HEK293 (cell line): ENCODE data around the gene HES7.
A peak's percentile ranks its signal among the peaks of the same experiment; 100 is the strongest.

ENCODE experiments used
- BCL11A ChIP-seq: fragments of 450-650 bp; formaldehyde crosslinking; IDR thresholded peaks from 2 replicates; pipeline ENCODE4 v1.5.1; 2016; ENCODE audit warnings: low read depth, missing biosample characterization, missing genetic modification characterization
- FEZF1 ChIP-seq: fragments of 450-650 bp; formaldehyde crosslinking; IDR thresholded peaks from 2 replicates; pipeline ENCODE4 v1.5.1; 2016; ENCODE audit warnings: missing biosample characterization, missing genetic modification characterization
- GLIS1 ChIP-seq: fragments of 450-650 bp; formaldehyde crosslinking; IDR thresholded peaks from 2 replicates; pipeline ENCODE4 v1.5.1; 2016; ENCODE audit warnings: missing biosample characterization, missing genetic modification characterization
- KLF9 ChIP-seq: fragments of 450-650 bp; formaldehyde crosslinking; IDR thresholded peaks from 2 replicates; pipeline ENCODE4 v1.5.1; 2016; ENCODE audit warnings: missing biosample characterization, missing genetic modification characterization, low read depth
- SALL2 ChIP-seq: fragments of 450-650 bp; formaldehyde crosslinking; IDR thresholded peaks from 2 replicates; pipeline ENCODE4 v1.5.0; 2017; ENCODE audit warnings: missing biosample characterization, mild to moderate bottlenecking, missing genetic modification characterization, borderline replicate concordance
- SCRT1 ChIP-seq: fragments of 450-650 bp; formaldehyde crosslinking; IDR thresholded peaks from 2 replicates; pipeline ENCODE4 v1.5.1; 2016; ENCODE audit warnings: missing biosample characterization, missing genetic modification characterization, borderline replicate concordance
- SP3 ChIP-seq: fragments of 450-650 bp; formaldehyde crosslinking; IDR thresholded peaks from 2 replicates; pipeline ENCODE4 v1.5.1; 2016; ENCODE audit warnings: missing biosample characterization, missing genetic modification characterization
- ZBTB48 ChIP-seq: fragments of 450-650 bp; formaldehyde crosslinking; IDR thresholded peaks from 2 replicates; pipeline ENCODE4 v1.5.1; 2016; ENCODE audit warnings: missing biosample characterization, missing genetic modification characterization
- ZNF112 ChIP-seq: fragments of 450-650 bp; formaldehyde crosslinking; IDR thresholded peaks from 2 replicates; pipeline ENCODE4 v1.5.0; 2017; ENCODE audit warnings: missing biosample characterization, missing genetic modification characterization
- ZNF121 ChIP-seq: fragments of 450-650 bp; formaldehyde crosslinking; IDR thresholded peaks from 2 replicates; pipeline ENCODE4 v1.5.1; 2016; ENCODE audit warnings: missing biosample characterization, missing genetic modification characterization
- ZNF146 ChIP-seq: fragments of 450-650 bp; formaldehyde crosslinking; IDR thresholded peaks from 2 replicates; pipeline ENCODE4 v1.5.1; 2016; ENCODE audit warnings: missing biosample characterization, missing genetic modification characterization
- ZNF169 ChIP-seq: fragments of 450-650 bp; formaldehyde crosslinking; IDR thresholded peaks from 2 replicates; pipeline ENCODE4 v1.5.1; 2016; ENCODE audit warnings: missing biosample characterization, missing genetic modification characterization
- ZNF175 ChIP-seq: fragments of 450-650 bp; formaldehyde crosslinking; IDR thresholded peaks from 2 replicates; pipeline ENCODE4 v1.5.1; 2016; ENCODE audit warnings: missing biosample characterization, missing genetic modification characterization
- ZNF19 ChIP-seq: fragments of 450-650 bp; formaldehyde crosslinking; IDR thresholded peaks from 2 replicates; pipeline ENCODE4; 2016; ENCODE audit warnings: missing biosample characterization, missing genetic modification characterization, low read depth
- ZNF335 ChIP-seq: fragments of 450-650 bp; formaldehyde crosslinking; conservative IDR thresholded peaks from 2 replicates; pipeline ENCODE4 v1.5.1; 2016; ENCODE audit warnings: missing biosample characterization, missing genetic modification characterization
- ZNF391 ChIP-seq: fragments of 450-650 bp; formaldehyde crosslinking; IDR thresholded peaks from 2 replicates; pipeline ENCODE4 v1.5.1; 2016; ENCODE audit warnings: low read depth, missing biosample characterization, missing genetic modification characterization, borderline replicate concordance
- ZNF423 ChIP-seq: fragments of 450-650 bp; formaldehyde crosslinking; IDR thresholded peaks from 2 replicates; pipeline ENCODE4 v1.5.1; 2016; ENCODE audit warnings: missing biosample characterization, missing genetic modification characterization
- ZNF473 ChIP-seq: fragments of 450-650 bp; formaldehyde crosslinking; IDR thresholded peaks from 2 replicates; pipeline ENCODE4 v1.5.1; 2017; ENCODE audit warnings: missing biosample characterization, missing genetic modification characterization
- ZNF48 ChIP-seq: fragments of 450-650 bp; formaldehyde crosslinking; IDR thresholded peaks from 2 replicates; pipeline ENCODE4 v1.5.1; 2016; ENCODE audit warnings: missing biosample characterization, missing genetic modification characterization
- ZNF549 ChIP-seq: fragments of 450-650 bp; IDR thresholded peaks from 2 replicates; pipeline ENCODE4 v1.5.1; 2018; ENCODE audit warnings: missing biosample characterization, missing genetic modification characterization, mild to moderate bottlenecking, inconsistent platforms, moderate library complexity
- ZNF560 ChIP-seq: fragments of 450-650 bp; formaldehyde crosslinking; IDR thresholded peaks from 2 replicates; pipeline ENCODE4 v1.5.1; 2017; ENCODE audit warnings: missing biosample characterization, missing genetic modification characterization, borderline replicate concordance
- ZNF623 ChIP-seq: fragments of 450-650 bp; formaldehyde crosslinking; IDR thresholded peaks from 2 replicates; pipeline ENCODE4 v1.5.1; 2016; ENCODE audit warnings: missing biosample characterization, missing genetic modification characterization
- ZNF660 ChIP-seq: fragments of 450-650 bp; IDR thresholded peaks from 2 replicates; pipeline ENCODE4 v1.5.1; 2018; ENCODE audit warnings: missing biosample characterization, mild to moderate bottlenecking, missing genetic modification characterization
- ZNF76 ChIP-seq: fragments of 450-650 bp; formaldehyde crosslinking; IDR thresholded peaks from 2 replicates; pipeline ENCODE4; 2016; ENCODE audit warnings: low read depth, missing biosample characterization, missing genetic modification characterization, borderline replicate concordance
- ZNF777 ChIP-seq: fragments of 450-650 bp; formaldehyde crosslinking; IDR thresholded peaks from 2 replicates; pipeline ENCODE4 v1.5.1; 2017; ENCODE audit warnings: missing biosample characterization, missing genetic modification characterization, borderline replicate concordance
- ZNF843 ChIP-seq: fragments of 450-650 bp; formaldehyde crosslinking; IDR thresholded peaks from 2 replicates; pipeline ENCODE4 v1.5.1; 2016; ENCODE audit warnings: missing biosample characterization, missing genetic modification characterization
- ZSCAN23 ChIP-seq: fragments of 450-650 bp; formaldehyde crosslinking; IDR thresholded peaks from 2 replicates; pipeline ENCODE4 v1.5.1; 2016; ENCODE audit warnings: missing biosample characterization, missing genetic modification characterization
- ZXDB ChIP-seq: fragments of 450-650 bp; formaldehyde crosslinking; IDR thresholded peaks from 2 replicates; pipeline ENCODE4 v1.5.1; 2016; ENCODE audit warnings: missing biosample characterization, missing genetic modification characterization
- TF ChIP-seq, protein P1 (sequence below): fragments of 450-650 bp; formaldehyde crosslinking; IDR thresholded peaks from 2 replicates; pipeline ENCODE4 v1.5.1; 2016; ENCODE audit warnings: missing biosample characterization, missing genetic modification characterization, low read depth
- TF ChIP-seq, protein P2 (sequence below): fragments of 450-650 bp; formaldehyde crosslinking; IDR thresholded peaks from 2 replicates; pipeline ENCODE4 v1.5.1; 2016; ENCODE audit warnings: missing biosample characterization, missing genetic modification characterization
- TF ChIP-seq, protein P3 (sequence below): fragments of 450-650 bp; formaldehyde crosslinking; IDR thresholded peaks from 2 replicates; pipeline ENCODE4 v1.5.1; 2016; ENCODE audit warnings: missing biosample characterization, missing genetic modification characterization
- TF ChIP-seq, protein P4 (sequence below): fragments of 450-650 bp; formaldehyde crosslinking; IDR thresholded peaks from 2 replicates; pipeline ENCODE4 v1.5.1; 2016; ENCODE audit warnings: missing biosample characterization, missing genetic modification characterization, borderline replicate concordance
- TF ChIP-seq, protein P5 (sequence below): fragments of 450-650 bp; formaldehyde crosslinking; IDR thresholded peaks from 2 replicates; pipeline ENCODE4; 2016; ENCODE audit warnings: missing biosample characterization, missing genetic modification characterization

HES7 gene

DNA sequence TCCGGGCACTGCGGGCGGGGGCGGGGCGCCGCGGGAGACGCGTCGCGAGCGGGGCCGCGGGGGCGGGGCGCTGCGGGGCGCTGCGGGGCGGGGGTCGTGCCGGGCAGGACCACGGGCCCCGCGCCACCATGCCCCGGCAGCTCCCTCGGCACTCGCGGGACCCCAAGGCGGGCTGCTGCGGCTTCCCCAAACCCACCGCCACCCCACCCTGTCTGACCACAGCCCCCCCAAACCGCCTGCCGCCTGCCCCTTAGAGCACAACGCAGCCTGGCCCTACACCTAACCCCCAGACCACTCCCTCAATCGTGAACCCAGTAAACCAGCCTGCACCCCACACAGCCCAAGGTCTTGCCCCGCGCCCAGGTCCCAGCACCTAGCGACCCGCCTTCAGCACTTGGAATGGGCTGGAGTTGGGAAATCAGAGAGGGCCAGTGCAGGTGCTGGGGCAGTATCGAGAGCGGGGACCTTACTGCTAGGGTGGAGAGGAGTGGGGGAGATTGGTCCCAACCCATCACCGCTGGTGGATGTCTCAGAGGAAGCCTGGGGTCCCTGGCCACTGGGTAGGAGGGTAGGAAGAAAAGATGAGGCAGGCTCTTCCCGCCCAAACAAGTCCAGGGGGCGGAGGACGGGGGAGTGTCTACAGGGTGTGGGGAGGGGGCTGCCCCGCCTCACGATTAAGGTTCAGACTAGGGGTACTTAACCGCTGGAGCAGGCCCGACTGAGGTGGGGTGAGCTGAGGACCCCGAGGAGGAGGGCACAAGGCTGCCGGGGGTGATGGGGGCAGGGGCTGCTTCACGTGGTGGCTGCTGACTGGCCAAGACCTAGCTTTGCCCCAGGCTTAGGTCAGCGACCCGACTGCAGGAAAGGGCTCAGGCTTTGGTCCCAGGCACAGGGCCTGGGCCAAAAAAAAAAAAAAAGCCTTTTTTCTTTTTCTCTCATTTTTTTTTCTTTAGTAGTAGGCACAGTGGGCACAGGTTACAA, 39.4 kb upstream of the HES7 start (continued):
- TF ChIP-seq, protein P1, sequence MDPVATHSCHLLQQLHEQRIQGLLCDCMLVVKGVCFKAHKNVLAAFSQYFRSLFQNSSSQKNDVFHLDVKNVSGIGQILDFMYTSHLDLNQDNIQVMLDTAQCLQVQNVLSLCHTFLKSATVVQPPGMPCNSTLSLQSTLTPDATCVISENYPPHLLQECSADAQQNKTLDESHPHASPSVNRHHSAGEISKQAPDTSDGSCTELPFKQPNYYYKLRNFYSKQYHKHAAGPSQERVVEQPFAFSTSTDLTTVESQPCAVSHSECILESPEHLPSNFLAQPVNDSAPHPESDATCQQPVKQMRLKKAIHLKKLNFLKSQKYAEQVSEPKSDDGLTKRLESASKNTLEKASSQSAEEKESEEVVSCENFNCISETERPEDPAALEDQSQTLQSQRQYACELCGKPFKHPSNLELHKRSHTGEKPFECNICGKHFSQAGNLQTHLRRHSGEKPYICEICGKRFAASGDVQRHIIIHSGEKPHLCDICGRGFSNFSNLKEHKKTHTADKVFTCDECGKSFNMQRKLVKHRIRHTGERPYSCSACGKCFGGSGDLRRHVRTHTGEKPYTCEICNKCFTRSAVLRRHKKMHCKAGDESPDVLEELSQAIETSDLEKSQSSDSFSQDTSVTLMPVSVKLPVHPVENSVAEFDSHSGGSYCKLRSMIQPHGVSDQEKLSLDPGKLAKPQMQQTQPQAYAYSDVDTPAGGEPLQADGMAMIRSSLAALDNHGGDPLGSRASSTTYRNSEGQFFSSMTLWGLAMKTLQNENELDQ: no peak
- TF ChIP-seq ZNF146 (tag by site-specific recombination) (no peak), ZSCAN23 (no peak), ZNF473 (tag by site-specific recombination) (no peak), ZBTB48 (tag by site-specific recombination) (peak; percentile 51; the same call in 1 of the 2 replicates), ZNF560 (tag by site-specific recombination) (no peak), ZNF549 (no peak), SCRT1 (tag by site-specific recombination) (no peak), ZNF843 (tag by site-specific recombination) (no peak), ZNF391 (no peak), ZNF660 (tag by site-specific recombination) (no peak), ZNF76 (no peak), ZNF777 (tag by site-specific recombination) (no peak), ZNF423 (tag by site-specific recombination) (no peak), ZXDB (tag by site-specific recombination) (no peak), ZNF19 (tag by site-specific recombination) (no peak), ZNF121 (no peak), SP3 (tag by site-specific recombination) (peak; percentile 77), ZNF335 (tag by site-specific recombination) (peak; percentile 78), BCL11A (tag by site-specific recombination) (no peak), KLF9 (peak; percentile 16; the same call in 1 of the 2 replicates), GLIS1 (peak; percentile 17; the same call in 1 of the 2 replicates), FEZF1 (tag by site-specific recombination) (no peak), SALL2 (no peak), ZNF48 (tag by site-specific recombination) (no peak), ZNF112 (tag by site-specific recombination) (no peak), ZNF175 (tag by site-specific recombination) (no peak), ZNF623 (tag by site-specific recombination) (no peak), ZNF169 (no peak)
- TF ChIP-seq, protein P2, sequence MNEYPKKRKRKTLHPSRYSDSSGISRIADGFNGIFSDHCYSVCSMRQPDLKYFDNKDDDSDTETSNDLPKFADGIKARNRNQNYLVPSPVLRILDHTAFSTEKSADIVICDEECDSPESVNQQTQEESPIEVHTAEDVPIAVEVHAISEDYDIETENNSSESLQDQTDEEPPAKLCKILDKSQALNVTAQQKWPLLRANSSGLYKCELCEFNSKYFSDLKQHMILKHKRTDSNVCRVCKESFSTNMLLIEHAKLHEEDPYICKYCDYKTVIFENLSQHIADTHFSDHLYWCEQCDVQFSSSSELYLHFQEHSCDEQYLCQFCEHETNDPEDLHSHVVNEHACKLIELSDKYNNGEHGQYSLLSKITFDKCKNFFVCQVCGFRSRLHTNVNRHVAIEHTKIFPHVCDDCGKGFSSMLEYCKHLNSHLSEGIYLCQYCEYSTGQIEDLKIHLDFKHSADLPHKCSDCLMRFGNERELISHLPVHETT (tag by site-specific recombination): no peak
- TF ChIP-seq, protein P3, sequence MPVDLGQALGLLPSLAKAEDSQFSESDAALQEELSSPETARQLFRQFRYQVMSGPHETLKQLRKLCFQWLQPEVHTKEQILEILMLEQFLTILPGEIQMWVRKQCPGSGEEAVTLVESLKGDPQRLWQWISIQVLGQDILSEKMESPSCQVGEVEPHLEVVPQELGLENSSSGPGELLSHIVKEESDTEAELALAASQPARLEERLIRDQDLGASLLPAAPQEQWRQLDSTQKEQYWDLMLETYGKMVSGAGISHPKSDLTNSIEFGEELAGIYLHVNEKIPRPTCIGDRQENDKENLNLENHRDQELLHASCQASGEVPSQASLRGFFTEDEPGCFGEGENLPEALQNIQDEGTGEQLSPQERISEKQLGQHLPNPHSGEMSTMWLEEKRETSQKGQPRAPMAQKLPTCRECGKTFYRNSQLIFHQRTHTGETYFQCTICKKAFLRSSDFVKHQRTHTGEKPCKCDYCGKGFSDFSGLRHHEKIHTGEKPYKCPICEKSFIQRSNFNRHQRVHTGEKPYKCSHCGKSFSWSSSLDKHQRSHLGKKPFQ: no peak
- TF ChIP-seq, protein P4, sequence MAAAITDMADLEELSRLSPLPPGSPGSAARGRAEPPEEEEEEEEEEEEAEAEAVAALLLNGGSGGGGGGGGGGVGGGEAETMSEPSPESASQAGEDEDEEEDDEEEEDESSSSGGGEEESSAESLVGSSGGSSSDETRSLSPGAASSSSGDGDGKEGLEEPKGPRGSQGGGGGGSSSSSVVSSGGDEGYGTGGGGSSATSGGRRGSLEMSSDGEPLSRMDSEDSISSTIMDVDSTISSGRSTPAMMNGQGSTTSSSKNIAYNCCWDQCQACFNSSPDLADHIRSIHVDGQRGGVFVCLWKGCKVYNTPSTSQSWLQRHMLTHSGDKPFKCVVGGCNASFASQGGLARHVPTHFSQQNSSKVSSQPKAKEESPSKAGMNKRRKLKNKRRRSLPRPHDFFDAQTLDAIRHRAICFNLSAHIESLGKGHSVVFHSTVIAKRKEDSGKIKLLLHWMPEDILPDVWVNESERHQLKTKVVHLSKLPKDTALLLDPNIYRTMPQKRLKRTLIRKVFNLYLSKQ (tag by site-specific recombination): no peak
- TF ChIP-seq, protein P5, sequence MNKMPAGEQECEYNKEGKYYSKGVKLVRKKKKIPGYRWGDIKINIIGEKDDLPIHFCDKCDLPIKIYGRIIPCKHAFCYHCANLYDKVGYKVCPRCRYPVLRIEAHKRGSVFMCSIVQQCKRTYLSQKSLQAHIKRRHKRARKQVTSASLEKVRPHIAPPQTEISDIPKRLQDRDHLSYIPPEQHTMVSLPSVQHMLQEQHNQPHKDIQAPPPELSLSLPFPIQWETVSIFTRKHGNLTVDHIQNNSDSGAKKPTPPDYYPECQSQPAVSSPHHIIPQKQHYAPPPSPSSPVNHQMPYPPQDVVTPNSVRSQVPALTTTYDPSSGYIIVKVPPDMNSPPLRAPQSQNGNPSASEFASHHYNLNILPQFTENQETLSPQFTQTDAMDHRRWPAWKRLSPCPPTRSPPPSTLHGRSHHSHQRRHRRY: no peak
